ENCODE results near the gene NFAM1. TPM values are rescaled to one million over a fixed set of nuclear protein-coding genes. Genes with fewer than 3 reads are reported as not detected.

Gene NFAM1
- total and polyA plus RNA-seq, 4 donors: 0.36 to 3.8 (median 2.6) TPM

DNA sequence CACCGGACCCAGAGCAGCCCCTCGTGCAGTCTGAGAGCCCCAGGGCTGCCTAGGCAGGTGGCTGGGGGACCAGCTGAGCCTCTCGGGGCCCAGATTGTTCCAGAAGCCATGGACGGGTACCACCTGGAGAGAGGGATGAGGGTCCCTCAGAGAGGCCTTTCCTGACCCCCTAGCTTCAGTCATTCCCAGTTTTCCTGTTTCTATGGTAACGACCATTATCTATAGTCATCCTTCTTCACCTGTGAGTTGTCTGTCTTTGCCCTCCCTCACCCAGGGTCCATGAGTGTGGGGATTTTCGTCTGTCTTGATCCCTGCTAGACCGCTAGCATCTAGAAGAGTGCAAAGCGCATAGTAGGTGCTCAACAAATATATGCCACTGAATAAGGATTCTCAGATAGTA, 85.5 kb downstream of the NFAM1 start (continued):
- no peak for TF ChIP-seq TAF1 (conservative IDR thresholded peaks at IDR 0.05)
- TF ChIP-seq GABPA (IDR thresholded peaks at IDR 0.05 in 1 of 2, conservative IDR thresholded peaks at IDR 0.05 in 1 of 2): no peak

DNA sequence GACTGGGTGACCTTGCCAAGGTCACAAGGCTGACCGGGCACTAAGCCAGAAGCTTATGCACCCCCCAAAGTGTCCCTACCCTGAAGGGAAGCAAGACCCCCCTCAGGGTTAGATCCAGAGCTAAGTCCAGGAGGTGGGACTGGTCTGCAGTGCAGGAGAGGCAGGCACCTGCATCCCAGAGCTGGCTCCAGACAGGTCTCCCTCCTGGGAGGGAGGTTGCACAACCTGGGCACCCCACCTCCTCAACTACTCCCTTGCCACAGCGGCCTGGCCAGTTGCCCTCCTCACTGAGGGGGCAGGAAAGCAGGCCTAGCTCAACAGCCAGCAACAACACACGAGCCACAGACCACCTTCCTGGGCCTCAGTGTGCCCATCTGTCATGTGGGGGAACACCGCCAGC, 86.7 kb downstream of the NFAM1 start:
- TF ChIP-seq FOXA1 (IDR thresholded peaks at IDR 0.05) (no peak), EGR1 (IDR thresholded peaks at IDR 0.05; ENCODE audit: low read depth in 2 of 2) (no peak), HNF4A (conservative IDR thresholded peaks at IDR 0.05) (no peak), GABPA (IDR thresholded peaks at IDR 0.05 in 1 of 2, conservative IDR thresholded peaks at IDR 0.05 in 1 of 2) (no peak), HNF4G (IDR thresholded peaks at IDR 0.05) (no peak), FOXA2 (IDR thresholded peaks at IDR 0.05) (no peak), TAF1 (conservative IDR thresholded peaks at IDR 0.05) (no peak)
- TF ChIP-seq, protein P1, sequence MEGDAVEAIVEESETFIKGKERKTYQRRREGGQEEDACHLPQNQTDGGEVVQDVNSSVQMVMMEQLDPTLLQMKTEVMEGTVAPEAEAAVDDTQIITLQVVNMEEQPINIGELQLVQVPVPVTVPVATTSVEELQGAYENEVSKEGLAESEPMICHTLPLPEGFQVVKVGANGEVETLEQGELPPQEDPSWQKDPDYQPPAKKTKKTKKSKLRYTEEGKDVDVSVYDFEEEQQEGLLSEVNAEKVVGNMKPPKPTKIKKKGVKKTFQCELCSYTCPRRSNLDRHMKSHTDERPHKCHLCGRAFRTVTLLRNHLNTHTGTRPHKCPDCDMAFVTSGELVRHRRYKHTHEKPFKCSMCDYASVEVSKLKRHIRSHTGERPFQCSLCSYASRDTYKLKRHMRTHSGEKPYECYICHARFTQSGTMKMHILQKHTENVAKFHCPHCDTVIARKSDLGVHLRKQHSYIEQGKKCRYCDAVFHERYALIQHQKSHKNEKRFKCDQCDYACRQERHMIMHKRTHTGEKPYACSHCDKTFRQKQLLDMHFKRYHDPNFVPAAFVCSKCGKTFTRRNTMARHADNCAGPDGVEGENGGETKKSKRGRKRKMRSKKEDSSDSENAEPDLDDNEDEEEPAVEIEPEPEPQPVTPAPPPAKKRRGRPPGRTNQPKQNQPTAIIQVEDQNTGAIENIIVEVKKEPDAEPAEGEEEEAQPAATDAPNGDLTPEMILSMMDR (IDR thresholded peaks at IDR 0.05; ENCODE audit: low read depth, low read length, missing input control): no peak
- TF ChIP-seq, protein P2, sequence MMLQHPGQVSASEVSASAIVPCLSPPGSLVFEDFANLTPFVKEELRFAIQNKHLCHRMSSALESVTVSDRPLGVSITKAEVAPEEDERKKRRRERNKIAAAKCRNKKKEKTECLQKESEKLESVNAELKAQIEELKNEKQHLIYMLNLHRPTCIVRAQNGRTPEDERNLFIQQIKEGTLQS (IDR thresholded peaks at IDR 0.05): no peak
- DNase-seq (ENCODE audit: low spot score): no peak
- H3K4me3 ChIP-seq (ENCODE audit: low read depth in 1 of 3, low read length in 3 of 3): no peak overlapping the region
- no peaks in the 10 kb centered on the region for H3K9me3 ChIP-seq (ENCODE audit: control insufficient read depth in 4 of 4, low read length in 3 of 4)
- 76% methylated on average over 4 of the region's 4 CpGs for WGBS
- H3K9ac ChIP-seq (ENCODE audit: low read depth in 1 of 2, low read length in 2 of 2): no peak overlapping the region
- no peaks in the 10 kb centered on the region for H3K4me1 ChIP-seq (ENCODE audit: control insufficient read depth in 4 of 4, insufficient read depth in 4 of 4, low read length in 3 of 4)
- no peak overlapping the region for H3K27ac ChIP-seq (ENCODE audit: low read depth in 1 of 2, low read length in 2 of 2)
- H3K27me3 ChIP-seq (ENCODE audit: control insufficient read depth in 4 of 4, insufficient read depth in 4 of 4, low read length in 3 of 4): no peaks in the 10 kb centered on the region
- no peaks in the 10 kb centered on the region for H3K36me3 ChIP-seq (ENCODE audit: control insufficient read depth in 4 of 4, insufficient read depth in 3 of 4, low read depth in 1 of 4, low read length in 3 of 4)

DNA sequence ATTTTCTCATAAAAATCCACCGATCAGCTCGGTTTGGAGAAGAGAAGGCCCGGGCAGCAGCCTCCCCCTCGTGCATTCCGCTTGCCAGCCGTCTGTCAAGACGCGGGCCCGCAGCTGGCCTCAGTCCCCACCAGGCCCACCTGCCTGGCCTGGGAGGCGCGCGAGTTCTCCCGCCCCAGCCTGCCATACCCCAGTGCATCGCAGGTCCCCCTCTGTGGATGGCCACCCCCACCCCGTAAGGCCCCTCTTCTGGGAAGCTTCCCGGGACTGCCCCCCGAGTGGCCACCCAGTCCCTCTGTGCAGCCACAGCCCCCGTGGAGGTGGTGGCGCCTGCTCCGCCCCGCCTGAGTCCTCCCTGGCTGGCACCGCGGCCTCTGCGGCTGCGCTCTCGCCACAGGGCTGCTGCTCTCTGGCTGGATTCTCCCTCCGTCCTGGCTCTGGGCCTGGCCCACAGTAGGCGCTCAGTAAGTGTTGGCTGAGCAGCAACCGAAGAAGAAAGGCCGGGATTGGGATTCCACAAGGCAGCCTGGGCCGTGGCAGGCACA, 87.8 kb downstream of the NFAM1 start:
- TF ChIP-seq FOXA1 (IDR thresholded peaks at IDR 0.05): no peak
- TF ChIP-seq TAF1 (conservative IDR thresholded peaks at IDR 0.05): no peak
- TF ChIP-seq EGR1 (IDR thresholded peaks at IDR 0.05; ENCODE audit: low read depth in 2 of 2): no peak
- TF ChIP-seq, protein P3, sequence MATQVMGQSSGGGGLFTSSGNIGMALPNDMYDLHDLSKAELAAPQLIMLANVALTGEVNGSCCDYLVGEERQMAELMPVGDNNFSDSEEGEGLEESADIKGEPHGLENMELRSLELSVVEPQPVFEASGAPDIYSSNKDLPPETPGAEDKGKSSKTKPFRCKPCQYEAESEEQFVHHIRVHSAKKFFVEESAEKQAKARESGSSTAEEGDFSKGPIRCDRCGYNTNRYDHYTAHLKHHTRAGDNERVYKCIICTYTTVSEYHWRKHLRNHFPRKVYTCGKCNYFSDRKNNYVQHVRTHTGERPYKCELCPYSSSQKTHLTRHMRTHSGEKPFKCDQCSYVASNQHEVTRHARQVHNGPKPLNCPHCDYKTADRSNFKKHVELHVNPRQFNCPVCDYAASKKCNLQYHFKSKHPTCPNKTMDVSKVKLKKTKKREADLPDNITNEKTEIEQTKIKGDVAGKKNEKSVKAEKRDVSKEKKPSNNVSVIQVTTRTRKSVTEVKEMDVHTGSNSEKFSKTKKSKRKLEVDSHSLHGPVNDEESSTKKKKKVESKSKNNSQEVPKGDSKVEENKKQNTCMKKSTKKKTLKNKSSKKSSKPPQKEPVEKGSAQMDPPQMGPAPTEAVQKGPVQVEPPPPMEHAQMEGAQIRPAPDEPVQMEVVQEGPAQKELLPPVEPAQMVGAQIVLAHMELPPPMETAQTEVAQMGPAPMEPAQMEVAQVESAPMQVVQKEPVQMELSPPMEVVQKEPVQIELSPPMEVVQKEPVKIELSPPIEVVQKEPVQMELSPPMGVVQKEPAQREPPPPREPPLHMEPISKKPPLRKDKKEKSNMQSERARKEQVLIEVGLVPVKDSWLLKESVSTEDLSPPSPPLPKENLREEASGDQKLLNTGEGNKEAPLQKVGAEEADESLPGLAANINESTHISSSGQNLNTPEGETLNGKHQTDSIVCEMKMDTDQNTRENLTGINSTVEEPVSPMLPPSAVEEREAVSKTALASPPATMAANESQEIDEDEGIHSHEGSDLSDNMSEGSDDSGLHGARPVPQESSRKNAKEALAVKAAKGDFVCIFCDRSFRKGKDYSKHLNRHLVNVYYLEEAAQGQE (IDR thresholded peaks at IDR 0.05): no peak
- no peak for TF ChIP-seq GABPA (IDR thresholded peaks at IDR 0.05 in 1 of 2, conservative IDR thresholded peaks at IDR 0.05 in 1 of 2)
- no peak for DNase-seq (ENCODE audit: low spot score)
- Histone ChIP-seq H3K9ac (ENCODE audit: low read depth in 1 of 2, low read length in 2 of 2) (no peak overlapping the region), H3K36me3 (ENCODE audit: control insufficient read depth in 4 of 4, insufficient read depth in 3 of 4, low read depth in 1 of 4, low read length in 3 of 4) (no peaks in the 10 kb centered on the region), H3K27me3 (ENCODE audit: control insufficient read depth in 4 of 4, insufficient read depth in 4 of 4, low read length in 3 of 4) (no peaks in the 10 kb centered on the region), H3K4me1 (ENCODE audit: control insufficient read depth in 4 of 4, insufficient read depth in 4 of 4, low read length in 3 of 4) (no peaks in the 10 kb centered on the region), H3K27ac (ENCODE audit: low read depth in 1 of 2, low read length in 2 of 2) (no peak overlapping the region), H3K9me3 (ENCODE audit: control insufficient read depth in 4 of 4, low read length in 3 of 4) (no peaks in the 10 kb centered on the region), H3K4me3 (ENCODE audit: low read depth in 1 of 3, low read length in 3 of 3) (no peak overlapping the region)
- WGBS: 83% methylated on average over 31 of the region's 31 CpGs

Measured in liver (tissue), 9 donors.